ENCODE results near the gene TMUB2.
"Not testable (repeated sequence)": the region's sequence is repeated elsewhere in the genome, so short reads cannot be mapped to it uniquely, and the experiment has no call there.

Gene TMUB2

GRCh38 chr17:44146375-44147346 lies 40.1 kb upstream of the TMUB2 start (continued):
- TF ChIP-seq ZNF843 (tag by site-specific recombination; IDR thresholded peaks at IDR 0.05) (no peak), ZNF19 (tag by site-specific recombination; IDR thresholded peaks at IDR 0.05; ENCODE audit: low read depth) (no peak), ZNF2 (tag by site-specific recombination; IDR thresholded peaks at IDR 0.05) (no peak), KLF7 (tag by site-specific recombination; IDR thresholded peaks at IDR 0.05; ENCODE audit: borderline replicate concordance) (no peak), ZSCAN23 (tag by site-specific recombination; IDR thresholded peaks at IDR 0.05) (no peak), ZNF629 (tag by site-specific recombination; IDR thresholded peaks at IDR 0.05) (peak; percentile 62), ZNF660 (tag by site-specific recombination; IDR thresholded peaks at IDR 0.05) (peak; percentile 75; the same call in 1 of the 2 replicates), PRDM1 (tag by site-specific recombination; IDR thresholded peaks at IDR 0.05) (no peak), ZNF169 (tag by site-specific recombination; IDR thresholded peaks at IDR 0.05) (no peak), ZNF571 (tag by site-specific recombination; IDR thresholded peaks at IDR 0.05) (no peak), ZNF23 (tag by site-specific recombination; IDR thresholded peaks at IDR 0.05; ENCODE audit: borderline replicate concordance) (no peak), SCRT1 (tag by site-specific recombination; IDR thresholded peaks at IDR 0.05; ENCODE audit: borderline replicate concordance) (no peak), ZNF10 (tag by site-specific recombination; IDR thresholded peaks at IDR 0.05) (no peak), ZNF175 (tag by site-specific recombination; IDR thresholded peaks at IDR 0.05) (no peak)

DNA sequence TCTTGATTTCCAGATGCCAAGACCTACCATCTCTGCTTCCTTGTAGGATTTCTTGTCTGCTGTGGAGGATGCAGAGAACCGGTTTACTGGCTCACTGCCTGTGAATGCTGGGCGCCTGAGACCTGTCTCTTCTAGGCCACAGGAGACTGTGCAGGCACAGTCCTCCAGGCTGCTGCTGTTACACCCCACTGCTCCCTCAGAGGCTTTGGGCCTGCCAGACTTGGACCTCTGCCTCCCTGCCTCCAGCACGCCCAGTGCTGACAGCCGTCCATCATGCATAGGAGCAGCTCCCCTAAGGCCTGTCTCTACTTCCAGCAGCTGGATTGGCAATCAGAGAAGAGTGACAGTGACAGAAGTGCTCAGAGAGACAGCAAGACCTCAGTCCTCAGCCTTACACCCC lies 39.0 kb upstream of the TMUB2 start:
- ChIA-PET CTCF (interaction anchor here (1.0 kb wide), 1 partner anchor 21 kb away, joined by 3 read pairs; no protein-coding TSS in a partner anchor), POLR2A (interaction anchor here (3.2 kb wide), 1 partner anchor 20 kb away, joined by 14 read pairs; no protein-coding TSS in a partner anchor)
- H3K36me3 ChIP-seq (ENCODE audit: control insufficient read depth in 2 of 2, insufficient read depth in 1 of 2, low read length in 2 of 2) = peaks cover 62 to 70% of the 10 kb centered on the region in 2 experiments

GRCh38 chr17:44149066-44149465 lies 37.7 kb upstream of the TMUB2 start:
- H3K36me3 ChIP-seq (ENCODE audit: control insufficient read depth in 2 of 2, insufficient read depth in 1 of 2, low read length in 2 of 2) = peaks cover 72 to 80% of the 10 kb centered on the region in 2 experiments
- H3K9me3 ChIP-seq (ENCODE audit: control insufficient read depth, insufficient read depth, low read depth, low read length); H3K4me1 ChIP-seq (ENCODE audit: control insufficient read depth, insufficient read depth, low read length); H3K27ac ChIP-seq (ENCODE audit: extremely low read depth, low read depth, low read length); H3K4me3 ChIP-seq (ENCODE audit: low read depth, low read length): not testable (repeated sequence)
- CTCF ChIA-PET = interaction anchor here (0.7 to 3.1 kb wide), 5 partner anchors 19 to 374 kb away, joined by 3 to 16 read pairs (median 4); partner anchors contain the start of gene HDAC5
- POLR2A ChIA-PET = interaction anchor here (0.9 to 1.0 kb wide), 2 partner anchors 24 to 38 kb away, joined by 3 to 4 read pairs; no protein-coding TSS in a partner anchor

More for the DNA sequence above, 39.0 kb upstream of the TMUB2 start:
- Histone ChIP-seq H3K4me1 (ENCODE audit: control insufficient read depth, insufficient read depth, low read length) (peaks cover 3% of the 10 kb centered on the region; the same call in 1 of the 2 replicates), H3K4me3 (ENCODE audit: low read depth, low read length) (no peak overlapping the region), H3K27ac (ENCODE audit: extremely low read depth, low read depth, low read length) (no peak overlapping the region), H3K9me3 (ENCODE audit: control insufficient read depth, insufficient read depth, low read depth, low read length) (no peaks in the 10 kb centered on the region)
- TF ChIP-seq ZNF830 (tag by site-specific recombination; IDR thresholded peaks at IDR 0.05; ENCODE audit: low read depth) = no peak
- no peak for TF ChIP-seq ZNF521 (tag by site-specific recombination; IDR thresholded peaks at IDR 0.05)
- no peak for TF ChIP-seq ZFP69B (tag by site-specific recombination; IDR thresholded peaks at IDR 0.05)
- TF ChIP-seq ZBTB48 (tag by site-specific recombination; IDR thresholded peaks at IDR 0.05) = no peak
- TF ChIP-seq, protein P1, sequence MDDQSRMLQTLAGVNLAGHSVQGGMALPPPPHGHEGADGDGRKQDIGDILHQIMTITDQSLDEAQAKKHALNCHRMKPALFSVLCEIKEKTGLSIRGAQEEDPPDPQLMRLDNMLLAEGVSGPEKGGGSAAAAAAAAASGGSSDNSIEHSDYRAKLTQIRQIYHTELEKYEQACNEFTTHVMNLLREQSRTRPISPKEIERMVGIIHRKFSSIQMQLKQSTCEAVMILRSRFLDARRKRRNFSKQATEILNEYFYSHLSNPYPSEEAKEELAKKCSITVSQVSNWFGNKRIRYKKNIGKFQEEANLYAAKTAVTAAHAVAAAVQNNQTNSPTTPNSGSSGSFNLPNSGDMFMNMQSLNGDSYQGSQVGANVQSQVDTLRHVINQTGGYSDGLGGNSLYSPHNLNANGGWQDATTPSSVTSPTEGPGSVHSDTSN (CRISPR knock-in tag; IDR thresholded peaks at IDR 0.05) = no peak
- no peak for TF ChIP-seq REPIN1 (tag by site-specific recombination; IDR thresholded peaks at IDR 0.05; ENCODE audit: low read depth)
- TF ChIP-seq, protein P2, sequence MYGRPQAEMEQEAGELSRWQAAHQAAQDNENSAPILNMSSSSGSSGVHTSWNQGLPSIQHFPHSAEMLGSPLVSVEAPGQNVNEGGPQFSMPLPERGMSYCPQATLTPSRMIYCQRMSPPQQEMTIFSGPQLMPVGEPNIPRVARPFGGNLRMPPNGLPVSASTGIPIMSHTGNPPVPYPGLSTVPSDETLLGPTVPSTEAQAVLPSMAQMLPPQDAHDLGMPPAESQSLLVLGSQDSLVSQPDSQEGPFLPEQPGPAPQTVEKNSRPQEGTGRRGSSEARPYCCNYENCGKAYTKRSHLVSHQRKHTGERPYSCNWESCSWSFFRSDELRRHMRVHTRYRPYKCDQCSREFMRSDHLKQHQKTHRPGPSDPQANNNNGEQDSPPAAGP (tag by site-specific recombination; IDR thresholded peaks at IDR 0.05) = no peak
- no peak for TF ChIP-seq ZNF558 (tag by site-specific recombination; IDR thresholded peaks at IDR 0.05)
- no peak for TF ChIP-seq ZNF280D (tag by site-specific recombination; IDR thresholded peaks at IDR 0.05)

All from HEK293 (cell line).